GM20000 (cell line): Measurements from ENCODE around the gene EXOSC3.
A peak's percentile ranks its signal among the peaks of the same experiment; 100 is the strongest.

Experiments used
- DNase-seq: peaks from one replicate; pipeline ENCODE4 v3.0.0; 2012; ENCODE audit warnings: low spot score
- TF ChIP-seq, protein P1 (sequence below): IDR thresholded peaks from 2 replicates; pipeline ENCODE4 v1.5.1; 2012; ENCODE audit warnings: mild to moderate bottlenecking, control low read depth; ENCODE audit errors: extremely low read depth, missing control alignments

The EXOSC3 gene

DNA sequence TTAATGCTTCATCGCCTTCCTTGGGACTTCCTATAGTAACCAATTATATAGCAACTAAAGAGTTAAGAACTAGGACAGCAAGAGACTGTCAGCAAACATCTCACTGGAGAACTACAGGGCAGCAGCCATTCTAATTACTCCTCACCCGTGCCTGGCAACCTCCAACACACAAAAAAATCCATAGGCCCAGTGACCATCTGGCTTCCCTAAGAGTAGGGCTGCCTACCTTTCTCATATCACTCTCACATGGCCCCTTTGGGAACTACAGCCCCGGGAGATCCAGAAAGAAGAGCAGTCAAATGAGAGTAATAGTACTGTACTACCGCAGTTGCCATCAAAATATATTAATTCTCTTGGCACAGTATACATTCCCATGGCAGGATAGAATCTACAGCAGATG is 21.4 kb upstream of the EXOSC3 start:
- TF ChIP-seq, protein P1, sequence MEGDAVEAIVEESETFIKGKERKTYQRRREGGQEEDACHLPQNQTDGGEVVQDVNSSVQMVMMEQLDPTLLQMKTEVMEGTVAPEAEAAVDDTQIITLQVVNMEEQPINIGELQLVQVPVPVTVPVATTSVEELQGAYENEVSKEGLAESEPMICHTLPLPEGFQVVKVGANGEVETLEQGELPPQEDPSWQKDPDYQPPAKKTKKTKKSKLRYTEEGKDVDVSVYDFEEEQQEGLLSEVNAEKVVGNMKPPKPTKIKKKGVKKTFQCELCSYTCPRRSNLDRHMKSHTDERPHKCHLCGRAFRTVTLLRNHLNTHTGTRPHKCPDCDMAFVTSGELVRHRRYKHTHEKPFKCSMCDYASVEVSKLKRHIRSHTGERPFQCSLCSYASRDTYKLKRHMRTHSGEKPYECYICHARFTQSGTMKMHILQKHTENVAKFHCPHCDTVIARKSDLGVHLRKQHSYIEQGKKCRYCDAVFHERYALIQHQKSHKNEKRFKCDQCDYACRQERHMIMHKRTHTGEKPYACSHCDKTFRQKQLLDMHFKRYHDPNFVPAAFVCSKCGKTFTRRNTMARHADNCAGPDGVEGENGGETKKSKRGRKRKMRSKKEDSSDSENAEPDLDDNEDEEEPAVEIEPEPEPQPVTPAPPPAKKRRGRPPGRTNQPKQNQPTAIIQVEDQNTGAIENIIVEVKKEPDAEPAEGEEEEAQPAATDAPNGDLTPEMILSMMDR = no peak
- DNase-seq = no peak

DNA sequence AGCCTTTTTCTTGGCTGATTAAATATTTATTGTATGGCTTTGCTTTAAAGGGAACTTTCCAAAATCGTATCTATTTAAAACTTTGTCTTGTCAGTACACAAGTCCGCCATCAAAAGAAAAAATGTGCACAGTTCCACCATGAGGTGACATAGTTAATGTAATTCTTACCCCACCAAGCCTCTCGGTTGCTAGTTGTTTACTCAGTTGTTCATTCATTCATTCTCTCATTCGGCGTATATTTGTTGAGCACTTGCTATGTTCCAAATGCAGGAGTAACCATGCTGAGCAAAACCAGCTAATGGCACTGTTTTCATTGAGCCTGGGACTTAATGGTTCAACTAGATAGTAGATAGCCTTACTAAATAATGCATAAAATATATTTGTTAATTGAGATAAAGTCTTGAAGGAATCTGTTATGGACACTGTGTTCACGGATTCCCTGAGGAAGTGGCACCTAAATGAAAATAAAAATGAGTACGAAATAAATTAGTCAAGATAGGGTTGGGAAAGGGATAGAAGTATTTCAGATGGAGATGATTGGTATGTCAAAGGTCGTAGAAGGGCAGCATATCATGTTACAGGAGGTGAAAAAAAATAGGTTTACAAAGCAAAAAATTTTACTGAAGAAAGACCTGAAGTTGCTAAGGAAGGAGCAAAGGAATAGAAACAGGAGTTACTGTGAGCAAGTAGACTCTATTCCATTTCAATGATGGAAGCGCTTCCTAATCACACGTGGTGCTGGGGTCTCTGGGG is 17.3 kb upstream of the EXOSC3 start:
- no peak for DNase-seq
- TF ChIP-seq, protein P1 = no peak

DNA sequence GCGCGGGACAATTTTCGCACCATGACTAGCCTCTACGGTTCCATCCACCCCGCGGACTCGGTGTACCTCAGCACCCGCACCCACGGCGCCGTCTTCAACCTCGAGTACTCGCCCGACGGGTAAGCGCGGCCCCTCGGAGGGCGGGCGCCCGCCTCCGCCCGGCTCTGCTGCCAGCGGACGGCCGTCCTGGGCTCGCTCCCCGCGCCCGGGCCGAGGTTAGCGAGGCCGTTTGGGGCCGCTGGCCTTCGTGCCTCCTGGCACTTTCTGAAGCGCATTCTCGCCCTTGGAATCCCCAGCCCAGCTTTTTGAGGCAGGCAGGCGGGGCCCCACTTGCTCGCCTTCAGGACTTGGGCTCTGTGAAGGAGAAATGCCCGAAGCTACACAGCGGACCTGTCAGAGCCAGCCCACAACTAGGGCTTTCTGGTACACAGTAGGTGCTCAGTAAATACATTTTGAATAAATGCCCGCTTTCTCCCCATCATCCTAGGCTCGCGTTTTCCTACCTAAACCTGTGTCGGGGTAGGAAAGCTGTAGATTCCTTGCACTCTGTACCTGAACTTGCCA is 16.5 kb upstream of the EXOSC3 start:
- no peak for DNase-seq
- TF ChIP-seq, protein P1 = no peak

DNA sequence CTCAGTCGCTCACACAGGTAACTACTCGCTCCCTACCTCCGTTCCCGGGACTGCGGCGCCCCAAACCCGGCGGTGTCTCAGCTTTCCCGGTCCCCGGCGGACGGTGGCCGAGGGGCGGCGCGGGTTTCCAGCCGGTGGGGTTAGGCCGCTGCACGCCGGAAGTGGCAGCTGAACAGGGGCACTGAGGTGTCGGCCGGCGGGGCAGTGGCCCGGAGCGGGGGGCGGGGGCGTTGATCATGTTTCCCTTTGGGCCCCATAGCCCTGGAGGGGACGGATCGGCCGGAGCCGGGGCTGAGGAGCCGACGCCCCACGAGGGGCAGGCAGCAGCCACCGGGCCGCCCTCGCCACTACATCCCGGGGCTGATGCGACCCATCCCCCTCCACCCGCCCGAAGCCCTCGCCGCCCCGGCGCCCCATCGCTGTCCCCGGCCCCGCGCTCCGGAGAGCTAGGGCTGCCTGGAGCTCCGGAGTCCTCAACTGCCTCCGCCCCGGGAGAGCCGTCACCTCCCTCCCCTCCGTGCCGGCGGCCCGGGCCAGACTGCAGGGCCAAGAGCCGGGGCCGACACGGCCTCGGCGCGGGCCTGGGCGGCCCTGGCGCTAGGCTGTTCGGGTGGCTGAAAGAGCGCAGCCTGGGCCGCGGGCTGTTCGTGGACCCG is 15.9 kb upstream of the EXOSC3 start, which contains the start of gene DCAF10:
DCAF10 (plus strand) TSS at position 167 of the 656 bp plus-strand sequence; CDS start at position 237, 70 bp downstream.
- DNase-seq = peak; percentile 94
- TF ChIP-seq, protein P1 = no peak

DNA sequence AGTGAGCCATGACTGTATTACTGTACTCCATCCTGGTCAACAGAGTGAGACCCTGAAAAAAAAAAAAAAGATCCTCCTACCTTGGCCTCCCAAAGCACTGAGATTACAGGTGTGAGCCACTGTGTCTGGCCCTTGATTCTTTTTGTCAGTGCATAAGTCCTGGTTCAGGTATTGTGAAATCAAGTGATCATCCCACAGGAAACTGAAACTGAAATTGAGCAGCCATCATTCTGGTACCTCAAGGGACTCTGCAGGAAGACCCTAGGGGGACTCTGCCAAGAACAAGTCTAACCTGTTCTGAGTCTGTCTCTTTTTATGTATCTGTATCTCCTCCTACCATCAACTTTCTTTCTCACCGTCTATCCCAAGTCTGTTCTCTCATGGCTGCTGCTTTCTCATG is 13.8 kb upstream of the EXOSC3 start:
- TF ChIP-seq, protein P1 = no peak
- DNase-seq = no peak

DNA sequence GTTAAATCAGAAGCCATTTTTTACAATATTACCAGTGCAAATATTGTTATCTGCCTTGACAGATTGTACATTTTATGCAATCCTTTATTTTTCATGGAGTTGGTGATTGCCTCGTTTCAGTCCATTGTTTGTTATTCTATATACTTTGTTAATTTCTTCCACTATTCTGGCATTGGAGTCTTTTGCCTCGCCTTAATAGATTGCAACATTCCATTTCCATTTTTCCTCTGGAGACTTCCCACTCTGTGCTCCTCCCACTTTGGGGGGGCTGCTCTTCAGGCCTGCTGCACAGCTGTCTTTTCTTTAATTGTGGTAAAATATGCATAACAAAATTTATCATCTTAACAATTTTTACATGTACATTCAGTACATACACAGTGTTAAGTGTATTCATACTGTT is 11.4 kb upstream of the EXOSC3 start:
- TF ChIP-seq, protein P1 = no peak

DNA sequence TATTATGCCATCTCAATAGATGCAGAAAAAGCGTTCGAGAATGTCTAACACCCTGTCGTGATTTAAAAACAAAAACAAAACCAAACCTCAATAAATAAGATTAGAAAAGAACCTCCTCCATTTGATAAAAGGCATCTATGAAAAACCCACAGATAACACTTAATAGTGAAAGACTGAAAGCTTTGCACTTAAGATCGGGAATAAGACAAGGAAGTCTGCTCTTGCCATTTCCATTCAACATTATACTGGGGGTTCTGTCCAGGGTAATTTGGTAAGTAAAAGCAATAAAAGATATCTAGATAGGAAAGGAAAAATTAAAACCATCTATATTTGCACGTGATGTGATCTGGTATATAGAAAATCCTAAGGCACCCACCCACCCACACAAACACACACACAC is 7.3 kb upstream of the EXOSC3 start:
- TF ChIP-seq, protein P1 = no peak

More for the DNA sequence above, 11.4 kb upstream of the EXOSC3 start:
- no peak for DNase-seq

More for the DNA sequence above, 7.3 kb upstream of the EXOSC3 start:
- no peak for DNase-seq
